A204.1 (cell line): ENCODE measurements around the gene ALPK3.

Source experiments
- FAIRE-seq: peaks from 2 replicates; lab custom pipeline; 2012; peaks lifted over from hg19 to GRCh38; lab: Jason Lieb, UNC

ALPK3 gene

DNA sequence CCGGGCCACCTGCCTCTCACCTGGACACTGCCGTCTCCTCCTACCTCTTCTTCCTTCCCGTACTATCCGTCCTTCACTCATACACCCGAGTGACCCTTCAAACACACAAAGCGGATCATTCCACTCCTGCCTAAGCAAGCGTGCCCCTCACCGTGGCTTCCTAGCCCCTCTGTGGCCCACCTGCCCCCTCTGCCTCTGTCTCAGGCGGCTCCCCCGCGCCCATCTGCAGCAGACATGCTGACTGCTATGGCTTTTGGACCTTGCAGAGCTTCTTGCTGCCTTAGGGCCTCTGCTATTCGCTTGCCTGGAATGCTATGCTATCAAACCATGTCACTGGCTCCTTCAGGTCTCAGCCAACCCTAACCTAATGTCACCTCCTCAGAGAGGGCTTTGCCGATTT is 105.4 kb downstream of the ALPK3 start:
- FAIRE-seq, result no peak
